Measurements from ENCODE around the gene TUG1.

Gene TUG1

DNA sequence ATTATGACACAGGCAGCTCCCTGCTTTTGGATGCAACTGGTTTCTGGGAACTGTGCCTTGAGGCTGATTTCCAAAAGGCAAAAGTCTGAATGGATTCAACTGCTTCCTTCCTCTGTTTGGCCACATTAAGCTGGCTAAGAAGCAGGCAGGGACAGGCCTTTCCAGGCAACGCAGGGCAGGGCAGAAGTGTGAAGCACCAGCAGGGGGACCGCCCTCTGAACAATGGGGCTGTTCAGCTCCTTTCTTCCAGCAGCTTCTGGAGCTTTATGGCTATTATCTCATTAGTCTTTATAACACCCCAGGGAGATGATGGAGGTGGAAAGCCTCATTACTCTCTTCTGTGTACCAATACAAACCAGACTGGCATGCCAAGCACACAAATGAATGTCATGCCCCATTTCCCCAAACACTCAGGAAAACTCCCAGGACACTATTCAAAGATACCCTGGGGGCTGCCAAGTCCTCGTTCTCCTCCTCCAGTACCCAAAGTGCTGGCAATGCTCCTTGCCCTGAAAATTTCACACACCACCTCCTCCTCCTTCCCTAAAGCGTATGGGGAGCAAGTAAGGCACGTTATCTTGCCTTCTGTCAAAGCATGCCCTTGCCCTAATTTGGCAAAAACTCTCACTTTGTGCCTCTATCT is 21.8 kb upstream of the TUG1 start:
- Histone ChIP-seq H3K27me3 (ENCODE audit: control insufficient read depth in 1 of 2, insufficient read depth in 2 of 2, low read length in 2 of 2) (no peaks in the 10 kb centered on the region), H3K9me3 (ENCODE audit: control insufficient read depth in 2 of 2, low read length in 2 of 2) (no peaks in the 10 kb centered on the region), H3K27ac (ENCODE audit: low read length) (peak overlapping the region; percentile 62), H3K4me1 (ENCODE audit: control insufficient read depth, insufficient read depth, low read length) (peaks cover 19% of the 10 kb centered on the region), H3K9ac (ENCODE audit: low read length in 2 of 2) (peak overlapping the region in 1 of 2 donors; percentile 47), H3K4me3 (ENCODE audit: low read length in 2 of 2) (no peak overlapping the region), H3K36me3 (ENCODE audit: control insufficient read depth in 2 of 2, insufficient read depth in 2 of 2, low read length in 2 of 2) (peaks cover 42 to 65% of the 10 kb centered on the region in 2 donors)

DNA sequence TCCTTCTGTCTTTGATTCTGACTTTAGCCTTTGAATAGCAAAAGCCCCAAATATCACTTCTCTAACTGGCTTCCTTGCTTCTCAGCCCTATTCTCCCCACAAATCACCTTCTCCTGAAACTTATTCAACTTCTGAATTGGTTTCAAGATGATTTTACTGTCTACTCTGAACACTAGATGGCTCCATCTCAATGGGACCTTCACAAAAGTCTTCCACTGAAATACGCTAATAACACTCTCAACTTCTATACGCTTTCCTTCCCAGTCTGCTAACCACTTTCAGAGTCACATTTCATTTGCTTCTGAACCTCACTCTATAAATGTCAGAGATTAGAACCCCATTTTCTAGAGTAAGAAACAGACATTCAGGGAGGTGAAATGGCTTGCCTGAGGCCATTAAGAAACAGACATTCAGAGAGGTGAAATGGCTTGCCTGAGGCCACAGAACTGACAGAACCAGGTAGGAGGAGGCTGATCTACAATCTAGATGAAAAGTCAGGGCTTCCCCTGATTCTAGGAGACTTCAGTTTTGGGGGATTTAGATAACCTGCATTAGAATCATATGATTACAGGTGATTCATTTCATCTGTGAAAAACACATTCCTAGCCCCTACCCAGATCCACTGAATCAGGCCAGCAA is 21.1 kb upstream of the TUG1 start:
- peaks cover 39 to 62% of the 10 kb centered on the region in 2 donors for H3K36me3 ChIP-seq (ENCODE audit: control insufficient read depth in 2 of 2, insufficient read depth in 2 of 2, low read length in 2 of 2)
- H3K4me3 ChIP-seq (ENCODE audit: low read length in 2 of 2): no peak overlapping the region
- H3K9me3 ChIP-seq (ENCODE audit: control insufficient read depth in 2 of 2, low read length in 2 of 2): no peaks in the 10 kb centered on the region
- H3K9ac ChIP-seq (ENCODE audit: low read length in 2 of 2): peak overlapping the region; percentile 24 to 47
- H3K27me3 ChIP-seq (ENCODE audit: control insufficient read depth in 1 of 2, insufficient read depth in 2 of 2, low read length in 2 of 2): no peaks in the 10 kb centered on the region
- H3K27ac ChIP-seq (ENCODE audit: low read length): peak overlapping the region; percentile 62
- H3K4me1 ChIP-seq (ENCODE audit: control insufficient read depth, insufficient read depth, low read length): peaks cover 19% of the 10 kb centered on the region

DNA sequence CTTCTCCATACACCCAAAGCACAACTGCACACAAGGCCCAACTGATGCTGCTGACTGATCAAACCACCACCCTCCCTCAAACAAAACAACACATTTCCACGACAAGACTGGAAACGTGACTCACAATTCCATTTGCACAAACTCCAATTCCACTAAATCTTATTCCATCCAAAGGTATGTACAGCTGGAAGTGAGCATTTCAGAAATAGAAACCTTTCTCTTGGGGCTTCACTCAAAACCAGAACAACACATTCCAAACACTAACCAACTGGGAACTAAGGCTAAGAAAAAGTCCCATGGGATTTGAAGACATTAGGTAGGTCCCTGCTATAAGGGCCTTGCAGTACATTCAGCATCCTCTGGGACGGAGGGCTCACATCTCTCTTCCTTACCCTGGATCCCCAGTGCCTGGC is 20.1 kb upstream of the TUG1 start:
- Histone ChIP-seq H3K9ac (ENCODE audit: low read length in 2 of 2) (no peak overlapping the region), H3K27me3 (ENCODE audit: control insufficient read depth in 1 of 2, insufficient read depth in 2 of 2, low read length in 2 of 2) (no peaks in the 10 kb centered on the region), H3K9me3 (ENCODE audit: control insufficient read depth in 2 of 2, low read length in 2 of 2) (no peaks in the 10 kb centered on the region), H3K4me1 (ENCODE audit: control insufficient read depth, insufficient read depth, low read length) (peaks cover 19% of the 10 kb centered on the region), H3K36me3 (ENCODE audit: control insufficient read depth in 2 of 2, insufficient read depth in 2 of 2, low read length in 2 of 2) (peaks cover 35 to 61% of the 10 kb centered on the region in 2 donors), H3K4me3 (ENCODE audit: low read length in 2 of 2) (no peak overlapping the region), H3K27ac (ENCODE audit: low read length) (no peak overlapping the region)

DNA sequence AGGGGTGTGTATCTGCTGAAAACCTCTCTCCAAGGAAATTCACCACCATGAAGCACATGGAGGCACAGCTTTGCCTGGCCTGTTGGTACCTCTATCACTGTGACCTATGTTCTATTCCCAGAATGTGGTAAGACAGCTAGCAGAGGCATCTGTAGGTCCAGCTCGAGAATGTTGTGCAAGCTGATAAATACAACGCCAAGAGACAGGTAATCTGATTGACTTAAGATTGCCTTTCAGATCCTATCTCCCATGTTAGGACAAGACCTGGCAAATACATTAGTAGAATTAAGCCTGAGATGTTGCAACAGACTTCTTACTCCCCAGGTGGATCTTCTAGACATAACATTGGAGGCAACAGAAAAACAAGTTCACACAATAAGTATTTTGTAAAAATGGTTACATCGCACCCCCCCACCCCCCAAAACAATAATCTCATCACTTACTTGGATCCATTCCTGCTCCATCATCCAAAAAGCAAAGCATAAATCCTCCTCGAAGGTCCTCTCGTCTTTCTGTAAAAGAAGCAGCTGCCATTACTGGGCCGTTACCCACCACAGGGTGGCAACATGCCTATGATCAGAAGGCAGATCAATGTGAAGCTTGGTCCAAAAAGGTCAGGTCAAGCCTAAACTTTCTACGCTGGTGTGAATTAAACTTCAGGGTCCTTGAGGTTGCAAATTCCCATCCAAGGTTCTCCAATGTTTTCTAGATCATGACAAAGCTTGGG is 19.0 kb upstream of the TUG1 start:
- Histone ChIP-seq H3K9ac (ENCODE audit: low read length in 2 of 2) (no peak overlapping the region), H3K27ac (ENCODE audit: low read length) (no peak overlapping the region), H3K4me1 (ENCODE audit: control insufficient read depth, insufficient read depth, low read length) (peaks cover 19% of the 10 kb centered on the region), H3K27me3 (ENCODE audit: control insufficient read depth in 1 of 2, insufficient read depth in 2 of 2, low read length in 2 of 2) (no peaks in the 10 kb centered on the region), H3K36me3 (ENCODE audit: control insufficient read depth in 2 of 2, insufficient read depth in 2 of 2, low read length in 2 of 2) (peaks cover 36 to 49% of the 10 kb centered on the region in 2 donors), H3K9me3 (ENCODE audit: control insufficient read depth in 2 of 2, low read length in 2 of 2) (no peaks in the 10 kb centered on the region), H3K4me3 (ENCODE audit: low read length in 2 of 2) (no peak overlapping the region)

DNA sequence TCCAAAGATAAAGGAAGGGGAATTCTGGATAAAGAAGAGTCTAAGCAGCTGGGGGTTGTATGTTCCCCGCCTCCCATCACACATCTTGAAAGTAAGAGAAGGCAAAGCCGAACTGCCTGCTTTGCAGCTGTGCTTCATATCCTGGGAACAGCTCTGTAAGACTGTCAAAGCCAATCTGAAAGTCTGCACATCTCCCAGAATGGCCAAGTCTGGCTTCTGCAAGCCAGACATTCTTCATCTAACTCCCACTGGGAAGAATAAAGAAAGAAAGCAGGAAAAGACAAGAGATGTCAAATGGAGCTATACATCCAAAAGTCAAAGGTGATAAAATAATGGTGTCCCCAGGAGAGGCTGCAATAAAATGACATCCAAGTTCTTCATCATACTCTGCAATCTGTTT is 15.9 kb upstream of the TUG1 start:
- H3K27ac ChIP-seq (ENCODE audit: low read length): no peak overlapping the region
- H3K27me3 ChIP-seq (ENCODE audit: control insufficient read depth in 1 of 2, insufficient read depth in 2 of 2, low read length in 2 of 2): no peaks in the 10 kb centered on the region
- H3K9me3 ChIP-seq (ENCODE audit: control insufficient read depth in 2 of 2, low read length in 2 of 2): no peaks in the 10 kb centered on the region
- peaks cover 25 to 28% of the 10 kb centered on the region in 2 donors for H3K36me3 ChIP-seq (ENCODE audit: control insufficient read depth in 2 of 2, insufficient read depth in 2 of 2, low read length in 2 of 2)
- no peak overlapping the region for H3K9ac ChIP-seq (ENCODE audit: low read length in 2 of 2)
- peaks cover 3% of the 10 kb centered on the region for H3K4me1 ChIP-seq (ENCODE audit: control insufficient read depth, insufficient read depth, low read length)
- no peak overlapping the region for H3K4me3 ChIP-seq (ENCODE audit: low read length in 2 of 2)

DNA sequence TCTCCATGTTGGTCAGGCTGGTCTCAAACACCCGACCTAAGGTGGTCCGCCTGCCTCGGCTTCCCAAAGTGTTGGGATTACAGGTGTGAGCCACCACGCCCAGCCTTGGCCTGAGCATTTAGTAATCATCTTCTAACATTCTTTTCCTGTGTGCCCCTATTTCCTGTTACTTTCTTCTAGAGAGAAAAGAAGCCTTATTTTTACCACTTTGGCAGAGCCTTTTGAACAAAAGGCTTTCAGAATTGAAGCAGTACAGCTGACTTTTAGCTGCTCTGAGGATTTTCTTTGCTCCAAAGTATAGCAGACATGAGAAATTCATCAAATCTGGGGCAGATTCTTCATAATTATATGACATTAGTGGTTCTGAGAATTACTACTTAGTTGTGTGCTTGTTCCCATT is 13.9 kb upstream of the TUG1 start:
- H3K27ac ChIP-seq (ENCODE audit: low read length): no peak overlapping the region
- H3K9me3 ChIP-seq (ENCODE audit: control insufficient read depth in 2 of 2, low read length in 2 of 2): no peaks in the 10 kb centered on the region
- H3K36me3 ChIP-seq (ENCODE audit: control insufficient read depth in 2 of 2, insufficient read depth in 2 of 2, low read length in 2 of 2): peaks cover 12 to 14% of the 10 kb centered on the region in 2 donors
- H3K9ac ChIP-seq (ENCODE audit: low read length in 2 of 2): no peak overlapping the region
- no peak overlapping the region for H3K4me3 ChIP-seq (ENCODE audit: low read length in 2 of 2)
- no peaks in the 10 kb centered on the region for H3K4me1 ChIP-seq (ENCODE audit: control insufficient read depth, insufficient read depth, low read length)
- H3K27me3 ChIP-seq (ENCODE audit: control insufficient read depth in 1 of 2, insufficient read depth in 2 of 2, low read length in 2 of 2): no peaks in the 10 kb centered on the region

DNA sequence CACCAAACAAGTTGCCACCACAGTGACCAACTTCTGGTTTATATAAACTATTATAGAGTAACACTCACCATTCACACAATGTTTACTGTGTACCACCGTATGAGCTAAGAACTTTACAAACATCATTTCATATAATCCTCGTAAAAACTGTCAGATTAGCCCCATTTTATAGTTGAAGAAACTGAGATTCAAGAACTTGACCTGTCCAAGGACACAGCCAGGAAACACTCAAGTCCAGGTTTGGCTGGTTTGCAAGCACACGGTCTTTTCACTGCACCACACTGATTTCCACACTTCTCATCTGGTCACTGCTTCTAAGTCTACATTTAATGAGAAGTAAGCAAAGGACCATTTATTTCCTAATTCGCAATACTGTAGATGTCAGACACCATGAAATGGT is 4.2 kb upstream of the TUG1 start:
- no peaks in the 10 kb centered on the region for H3K27me3 ChIP-seq (ENCODE audit: control insufficient read depth in 1 of 2, insufficient read depth in 2 of 2, low read length in 2 of 2)
- no peaks in the 10 kb centered on the region for H3K36me3 ChIP-seq (ENCODE audit: control insufficient read depth in 2 of 2, insufficient read depth in 2 of 2, low read length in 2 of 2)
- peaks cover 7% of the 10 kb centered on the region for H3K4me1 ChIP-seq (ENCODE audit: control insufficient read depth, insufficient read depth, low read length)
- no peak overlapping the region for H3K27ac ChIP-seq (ENCODE audit: low read length)
- no peak overlapping the region for H3K4me3 ChIP-seq (ENCODE audit: low read length in 2 of 2)
- no peak overlapping the region for H3K9ac ChIP-seq (ENCODE audit: low read length in 2 of 2)
- no peaks in the 10 kb centered on the region for H3K9me3 ChIP-seq (ENCODE audit: control insufficient read depth in 2 of 2, low read length in 2 of 2)

DNA sequence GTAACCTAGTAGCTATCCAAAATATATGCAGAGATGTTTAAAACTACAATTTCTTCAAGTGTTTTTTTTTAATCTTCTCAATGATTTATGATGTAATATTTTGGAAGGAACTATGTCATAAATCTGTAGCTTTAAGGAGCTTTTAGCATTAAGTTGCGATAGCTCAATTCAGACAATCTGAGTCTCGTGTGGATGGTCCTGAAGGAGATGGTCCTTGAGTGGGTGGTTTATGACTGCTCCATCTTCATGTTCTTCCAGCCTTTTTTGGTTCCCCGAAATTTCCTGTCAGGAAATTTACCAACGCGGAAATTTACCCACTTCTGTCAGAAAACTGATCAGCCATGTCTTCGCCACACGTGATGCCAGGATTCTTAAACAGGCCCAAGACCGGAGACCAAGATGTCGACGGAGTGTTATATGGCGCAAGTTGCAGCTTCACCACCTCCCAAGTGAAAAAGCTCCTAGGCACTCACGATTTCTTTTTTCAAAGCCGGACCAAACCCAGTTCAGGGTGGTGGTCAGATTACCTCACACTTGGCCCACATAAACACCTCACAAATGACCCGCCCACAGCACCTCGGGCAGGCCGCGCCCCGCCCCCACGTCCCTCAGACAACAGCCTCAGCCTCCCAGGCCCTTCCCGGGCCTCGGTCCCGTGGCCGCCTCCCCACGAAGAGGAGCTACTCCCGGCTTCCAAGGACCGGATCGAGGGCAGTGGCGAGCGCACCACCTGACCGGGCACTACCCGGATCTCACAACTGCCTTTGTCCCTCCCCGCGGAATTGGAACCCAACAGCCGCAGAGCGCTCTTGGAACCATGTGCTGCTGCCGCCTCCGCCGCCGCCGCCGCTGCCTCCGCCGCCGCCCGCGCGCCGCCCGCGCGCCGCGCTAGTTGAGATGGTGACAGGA is 796 bp upstream of the TUG1 start, which contains the start of gene MORC2:
Gene MORC2 (minus strand): TSS at position 760 of the 909 bp plus-strand sequence. CDS start 885 bp downstream, outside the sequence.
- Histone ChIP-seq H3K27me3 (ENCODE audit: control insufficient read depth in 1 of 2, insufficient read depth in 2 of 2, low read length in 2 of 2) (no peaks in the 10 kb centered on the region), H3K36me3 (ENCODE audit: control insufficient read depth in 2 of 2, insufficient read depth in 2 of 2, low read length in 2 of 2) (peaks cover 19 to 23% of the 10 kb centered on the region in 2 donors), H3K4me1 (ENCODE audit: control insufficient read depth, insufficient read depth, low read length) (peaks cover 14% of the 10 kb centered on the region), H3K4me3 (ENCODE audit: low read length in 2 of 2) (peak within 1 kb of the TSS; percentile 86 to 88), H3K9ac (ENCODE audit: low read length in 2 of 2) (peak within 1 kb of the TSS; percentile 80 to 82), H3K9me3 (ENCODE audit: control insufficient read depth in 2 of 2, low read length in 2 of 2) (peaks cover 7 to 13% of the 10 kb centered on the region in 2 donors), H3K27ac (ENCODE audit: low read length) (peak within 1 kb of the TSS; percentile 86)

DNA sequence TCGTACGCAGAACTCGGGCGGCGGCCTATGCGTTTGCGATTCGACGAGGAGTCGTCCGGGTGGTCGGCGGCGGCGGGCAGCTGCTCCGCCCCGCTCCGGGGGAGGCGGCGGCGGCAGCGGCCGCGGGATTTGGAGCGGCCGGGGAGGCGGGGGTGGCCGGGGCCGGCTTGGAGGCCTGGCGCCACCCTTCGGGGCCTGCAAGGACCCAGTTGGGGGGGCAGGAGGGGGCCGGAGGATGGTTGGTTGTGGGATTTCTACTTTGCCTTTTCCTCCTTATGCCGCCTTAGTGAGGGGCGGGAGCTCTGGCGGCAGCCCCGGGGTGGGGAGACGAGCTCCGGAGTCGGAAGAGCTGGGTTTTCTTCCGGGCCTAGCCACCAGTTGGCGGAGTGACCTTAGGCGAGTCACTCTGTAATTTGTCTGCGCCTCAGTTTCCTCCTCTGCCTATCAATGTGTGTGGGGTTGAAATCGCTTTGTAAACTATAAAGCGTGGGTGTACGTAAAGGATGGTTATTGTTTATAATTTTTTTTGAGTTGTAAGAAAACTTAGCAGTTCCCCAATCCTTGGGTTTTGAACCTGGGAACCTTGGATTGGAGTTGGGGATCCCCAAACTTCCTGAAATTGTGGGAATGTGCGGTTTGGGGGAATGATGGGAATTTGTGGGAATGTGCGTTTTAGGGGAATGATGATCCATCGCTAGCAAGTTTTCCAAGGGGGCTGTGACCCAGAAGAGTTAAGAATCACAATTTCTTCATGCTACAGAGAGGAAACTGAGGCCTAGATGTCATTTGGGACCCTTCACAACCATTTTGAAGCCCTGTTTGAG is 679 bp downstream of the TUG1 start:
- Histone ChIP-seq H3K27ac (ENCODE audit: low read length) (peak overlapping the region; percentile 86), H3K36me3 (ENCODE audit: control insufficient read depth in 2 of 2, insufficient read depth in 2 of 2, low read length in 2 of 2) (peaks cover 28 to 32% of the 10 kb centered on the region in 2 donors), H3K27me3 (ENCODE audit: control insufficient read depth in 1 of 2, insufficient read depth in 2 of 2, low read length in 2 of 2) (no peaks in the 10 kb centered on the region), H3K9ac (ENCODE audit: low read length in 2 of 2) (peak overlapping the region; percentile 80 to 82), H3K4me1 (ENCODE audit: control insufficient read depth, insufficient read depth, low read length) (peaks cover 14% of the 10 kb centered on the region), H3K4me3 (ENCODE audit: low read length in 2 of 2) (peak overlapping the region; percentile 86 to 88), H3K9me3 (ENCODE audit: control insufficient read depth in 2 of 2, low read length in 2 of 2) (peaks cover 7 to 13% of the 10 kb centered on the region in 2 donors)
